ENCODE results near the gene MYF5.

GRCh38 chr12:80670214-80670613, 46.5 kb upstream of the MYF5 start:
- TF ChIP-seq CTCF (IDR thresholded peaks at IDR 0.05) (no peak), POLR2A (IDR thresholded peaks at IDR 0.05; ENCODE audit: low read depth) (no peak), EP300 (IDR thresholded peaks at IDR 0.05) (no peak), POLR2AphosphoS5 (IDR thresholded peaks at IDR 0.05) (no peak)
